ENCODE measurements around the gene ARL6IP5. TPM values are rescaled to one million over a fixed set of nuclear protein-coding genes. Genes with fewer than 3 reads are reported as not detected.

ARL6IP5 gene
- total and polyA plus RNA-seq, 10 donors = 106 to 148 (median 125) TPM

- H3K27me3 ChIP-seq (replicated peaks in 1 of 7) = no peaks in the 10 kb centered on the region
- H3K4me3 ChIP-seq = no peak overlapping the region
- intact Hi-C loops (cut with DNase I; ENCODE audit: low total_unique reads) = no loop called here
- peaks cover 0 to 78% (median 53%) of the 10 kb centered on the region in 6 donors for H3K36me3 ChIP-seq
- peaks cover 0 to 77% (median 35%) of the 10 kb centered on the region in 6 donors for H3K4me1 ChIP-seq
- no peak for DNase-seq
- H3K27ac ChIP-seq = peak overlapping the region in 1 of 8 donors; percentile 5
- TF ChIP-seq CTCF (IDR thresholded peaks at IDR 0.05 in 8 of 11, conservative IDR thresholded peaks at IDR 0.05 in 3 of 11) = no peak
- no peak for TF ChIP-seq POLR2AphosphoS5 (IDR thresholded peaks at IDR 0.05)
- TF ChIP-seq POLR2A (IDR thresholded peaks at IDR 0.05) = no peak
- H3K9me3 ChIP-seq = no peaks in the 10 kb centered on the region
- 86 to 97% (median 93%) methylated on average over 3 of the region's 3 CpGs for WGBS, 5 donors
Observed at GRCh38 chr3:69103123-69103522, 18.4 kb downstream of the ARL6IP5 start.

- H3K4me1 ChIP-seq = peaks cover 0 to 64% (median 27%) of the 10 kb centered on the region in 6 donors
- DNase-seq = no peak
- no peaks in the 10 kb centered on the region for H3K9me3 ChIP-seq
- H3K27ac ChIP-seq = peak overlapping the region in 4 of 8 donors; percentile 13 to 49 (median 32)
- no peak overlapping the region for H3K4me3 ChIP-seq
- no peak for TF ChIP-seq POLR2AphosphoS5 (IDR thresholded peaks at IDR 0.05)
- TF ChIP-seq CTCF (IDR thresholded peaks at IDR 0.05 in 8 of 11, conservative IDR thresholded peaks at IDR 0.05 in 3 of 11) = no peak
- TF ChIP-seq POLR2A (IDR thresholded peaks at IDR 0.05) = no peak
- no peaks in the 10 kb centered on the region for H3K27me3 ChIP-seq (replicated peaks in 1 of 7)
- intact Hi-C loops (cut with DNase I; ENCODE audit: low total_unique reads) = no loop called here
- 67 to 85% (median 70%) methylated on average over 8 of the region's 8 CpGs for WGBS, 5 donors
- peaks cover 0 to 71% (median 52%) of the 10 kb centered on the region in 6 donors for H3K36me3 ChIP-seq
Observed at GRCh38 chr3:69104586-69104985, 19.8 kb downstream of the ARL6IP5 start.

- Histone ChIP-seq H3K27me3 (replicated peaks in 1 of 7) (no peaks in the 10 kb centered on the region), H3K36me3 (peaks cover 0 to 63% (median 48%) of the 10 kb centered on the region in 6 donors), H3K4me3 (no peak overlapping the region), H3K27ac (peak overlapping the region in 4 of 8 donors; percentile 13 to 49 (median 32)), H3K9me3 (no peaks in the 10 kb centered on the region), H3K4me1 (peaks cover 0 to 57% (median 23%) of the 10 kb centered on the region in 6 donors)
- WGBS, 5 donors = 22 to 39% (median 28%) methylated on average over 3 of the region's 3 CpGs
- intact Hi-C loops (cut with DNase I; ENCODE audit: low total_unique reads) = no loop called here
- TF ChIP-seq POLR2AphosphoS5 (IDR thresholded peaks at IDR 0.05) = no peak
- TF ChIP-seq CTCF (IDR thresholded peaks at IDR 0.05 in 8 of 11, conservative IDR thresholded peaks at IDR 0.05 in 3 of 11) = no peak
- no peak for TF ChIP-seq POLR2A (IDR thresholded peaks at IDR 0.05)
- DNase-seq = no peak
Observed at GRCh38 chr3:69105320-69105719, 20.6 kb downstream of the ARL6IP5 start.

GRCh38 chr3:69107841-69108240, 23.1 kb downstream of the ARL6IP5 start:
- Histone ChIP-seq H3K9me3 (no peaks in the 10 kb centered on the region), H3K27ac (no peak overlapping the region), H3K4me1 (peaks cover 0 to 36% (median 17%) of the 10 kb centered on the region in 6 donors), H3K36me3 (peaks cover 0 to 38% (median 32%) of the 10 kb centered on the region in 6 donors), H3K4me3 (no peak overlapping the region), H3K27me3 (replicated peaks in 1 of 7) (no peaks in the 10 kb centered on the region)
- intact Hi-C loops (cut with DNase I; ENCODE audit: low total_unique reads) = no loop called here
- no peak for TF ChIP-seq CTCF (IDR thresholded peaks at IDR 0.05 in 8 of 11, conservative IDR thresholded peaks at IDR 0.05 in 3 of 11)
- TF ChIP-seq POLR2A (IDR thresholded peaks at IDR 0.05) = no peak
- TF ChIP-seq POLR2AphosphoS5 (IDR thresholded peaks at IDR 0.05) = no peak
- WGBS, 5 donors = 68 to 84% (median 83%) methylated on average over 5 of the region's 5 CpGs
- no peak for DNase-seq
